Neural progenitor cell (in vitro differentiated cells): Measurements from ENCODE around the gene SEPTIN8. TPM values are rescaled to one million over a fixed set of nuclear protein-coding genes. Genes with fewer than 3 reads are reported as not detected.

ENCODE experiments used
- DNase-seq: peaks from one replicate; pipeline ENCODE4 v3.0.0-alpha.2; 2016; ENCODE audit warnings: low spot score
- H2AFZ ChIP-seq: fragments of 200-600 bp; sonication (generic); replicated peaks from 2 replicates; pipeline ENCODE4 v1.6.1; 2016; ENCODE audit warnings: antibody characterized with exemption
- H3F3A ChIP-seq: fragments of 200-600 bp; sonication (generic); 2 replicates; pipeline ENCODE4 v1.6.1; 2016; ENCODE audit warnings: antibody characterized with exemption, low read depth
- H3K27ac ChIP-seq: fragments of 200-600 bp; sonication (generic); 2 replicates; pipeline ENCODE4 v1.5.1; 2016; ENCODE audit warnings: mild to moderate bottlenecking
- H3K27me3 ChIP-seq: fragments of 200-600 bp; sonication (generic); 2 replicates; pipeline ENCODE4 v1.6.1; 2016; ENCODE audit warnings: mild to moderate bottlenecking, moderate library complexity
- H3K36me3 ChIP-seq: fragments of 200-600 bp; sonication (generic); 2 replicates; pipeline ENCODE4 v1.5.1; 2016
- H3K4me1 ChIP-seq: fragments of 200-600 bp; sonication (generic); 2 replicates; pipeline ENCODE4 v1.6.1; 2016; ENCODE audit warnings: mixed run types
- H3K4me2 ChIP-seq: fragments of 200-600 bp; sonication (generic); 2 replicates; pipeline ENCODE4 v1.6.1; 2016
- H3K4me3 ChIP-seq: fragments of 200-600 bp; sonication (generic); 2 replicates; pipeline ENCODE4 v1.5.1; 2016
- H3K79me2 ChIP-seq: fragments of 200-600 bp; sonication (generic); 2 replicates; pipeline ENCODE4 v1.6.1; 2016; ENCODE audit warnings: low read depth
- H3K9ac ChIP-seq: fragments of 200-600 bp; sonication (generic); 2 replicates; pipeline ENCODE4 v1.6.1; 2016
- H3K9me3 ChIP-seq: fragments of 200-600 bp; sonication (generic); 2 replicates; pipeline ENCODE4 v1.5.1; 2016; ENCODE audit warnings: low read depth
- H4K20me1 ChIP-seq: fragments of 200-600 bp; sonication (generic); 2 replicates; pipeline ENCODE4 v1.6.1; 2016; ENCODE audit warnings: low read depth
- H3K27ac Mint-ChIP-seq: 3 replicates; pipeline ENCODE4 v1.8.0; 2021; ENCODE audit warnings: mixed read lengths
- H3K27me3 Mint-ChIP-seq: 2 replicates; pipeline ENCODE4 v1.8.0; 2022; ENCODE audit warnings: low read depth, mild to moderate bottlenecking, inconsistent platforms, moderate library complexity, mixed read lengths; ENCODE audit not compliant: insufficient read depth
- H3K36me3 Mint-ChIP-seq: 3 replicates; pipeline ENCODE4 v1.8.0; 2021; ENCODE audit warnings: mixed read lengths
- H3K4me1 Mint-ChIP-seq: 3 replicates; pipeline ENCODE4 v1.8.0; 2021; ENCODE audit warnings: mixed read lengths
- H3K4me3 Mint-ChIP-seq: 3 replicates; pipeline ENCODE4 v1.8.0; 2021; ENCODE audit warnings: mild to moderate bottlenecking, moderate library complexity, mixed read lengths
- H3K9me3 Mint-ChIP-seq: 3 replicates; pipeline ENCODE4 v1.8.0; 2020; ENCODE audit warnings: mixed read lengths
- CTCF ChIP-seq: fragments of 200-600 bp; sonication (generic); IDR thresholded peaks from 2 replicates; pipeline ENCODE4 v1.5.1; 2017; ENCODE audit warnings: antibody characterized with exemption, mild to moderate bottlenecking
- EZH2 ChIP-seq: fragments of 200-600 bp; sonication (generic); IDR thresholded peaks from 2 replicates; pipeline ENCODE4 v1.6.1; 2017; ENCODE audit warnings: antibody characterized with exemption, mild to moderate bottlenecking, moderate library complexity
- EZH2phosphoT487 ChIP-seq: fragments of 200-600 bp; sonication (generic); IDR thresholded peaks from 2 replicates; pipeline ENCODE4 v1.6.1; 2017; ENCODE audit warnings: antibody characterized with exemption
- total RNA-seq: library from RNA; depleted of rRNA; stranded (reverse); fragments of >200 nt; gene quantifications from 2 replicates; pipeline ENCODE4 v1.2.3, GENCODE V29; 2015; ENCODE audit warnings: low replicate concordance

SEPTIN8 gene
- total RNA-seq, 1 donor from 2014 or later: 39.9 TPM

- no peak for TF ChIP-seq EZH2
- peak; percentile 43 for TF ChIP-seq EZH2phosphoT487
- H3K36me3 ChIP-seq: no peaks in the 10 kb centered on the region
- H4K20me1 ChIP-seq: no peaks in the 10 kb centered on the region
- H3K36me3 Mint-ChIP-seq: no peaks in the 10 kb centered on the region
- peak overlapping the region; percentile 79 for H3K4me2 ChIP-seq
- no peak overlapping the region for H3K27ac ChIP-seq
- H3K9me3 Mint-ChIP-seq: no peaks in the 10 kb centered on the region
- H3K27ac Mint-ChIP-seq: no peak overlapping the region
- no peaks in the 10 kb centered on the region for H3K79me2 ChIP-seq
- H3K27me3 ChIP-seq: peaks cover 99% of the 10 kb centered on the region
- no peak overlapping the region for H3K4me3 Mint-ChIP-seq
- H3K27me3 Mint-ChIP-seq: peaks cover 32% of the 10 kb centered on the region
- H3K4me1 ChIP-seq: no peaks in the 10 kb centered on the region
- peak overlapping the region; percentile 91 for H2AFZ ChIP-seq
- H3K4me1 Mint-ChIP-seq: peaks cover 11% of the 10 kb centered on the region
- H3K4me3 ChIP-seq: peak overlapping the region; percentile 45
- peaks cover 22% of the 10 kb centered on the region for H3F3A ChIP-seq
- peak; percentile 85 for DNase-seq
- H3K9me3 ChIP-seq: no peaks in the 10 kb centered on the region
- no peak overlapping the region for H3K9ac ChIP-seq
Measured at GRCh38 chr5:132822650-132823480, 45.8 kb upstream of the SEPTIN8 start.

- Histone ChIP-seq H3K9me3 (no peaks in the 10 kb centered on the region), H3F3A (peaks cover 22% of the 10 kb centered on the region), H3K9ac (no peak overlapping the region), H3K4me1 (no peaks in the 10 kb centered on the region), H3K79me2 (no peaks in the 10 kb centered on the region), H3K4me2 (no peak overlapping the region), H4K20me1 (no peaks in the 10 kb centered on the region), H3K27ac (no peak overlapping the region), H2AFZ (no peak overlapping the region), H3K4me3 (no peak overlapping the region), H3K36me3 (no peaks in the 10 kb centered on the region), H3K27me3 (peaks cover 99% of the 10 kb centered on the region)
- DNase-seq: no peak
- no peak overlapping the region for H3K4me3 Mint-ChIP-seq
- H3K27me3 Mint-ChIP-seq: peaks cover 22% of the 10 kb centered on the region
- no peaks in the 10 kb centered on the region for H3K36me3 Mint-ChIP-seq
- peaks cover 11% of the 10 kb centered on the region for H3K4me1 Mint-ChIP-seq
- no peak overlapping the region for H3K27ac Mint-ChIP-seq
- H3K9me3 Mint-ChIP-seq: no peaks in the 10 kb centered on the region
- TF ChIP-seq CTCF: no peak
- TF ChIP-seq EZH2: no peak
- no peak for TF ChIP-seq EZH2phosphoT487
Measured at GRCh38 chr5:132821791-132822190, 44.8 kb upstream of the SEPTIN8 start.

- peaks cover 99% of the 10 kb centered on the region for H3K27me3 ChIP-seq
- no peak overlapping the region for H3K4me3 Mint-ChIP-seq
- H3K27me3 Mint-ChIP-seq: peaks cover 17% of the 10 kb centered on the region
- H4K20me1 ChIP-seq: no peaks in the 10 kb centered on the region
- no peaks in the 10 kb centered on the region for H3K4me1 ChIP-seq
- no peak overlapping the region for H2AFZ ChIP-seq
- no peak overlapping the region for H3K4me2 ChIP-seq
- no peak overlapping the region for H3K27ac Mint-ChIP-seq
- peaks cover 11% of the 10 kb centered on the region for H3K4me1 Mint-ChIP-seq
- no peaks in the 10 kb centered on the region for H3K36me3 ChIP-seq
- no peak overlapping the region for H3K9ac ChIP-seq
- DNase-seq: no peak
- H3K9me3 ChIP-seq: no peaks in the 10 kb centered on the region
- H3K4me3 ChIP-seq: no peak overlapping the region
- H3K79me2 ChIP-seq: no peaks in the 10 kb centered on the region
- H3F3A ChIP-seq: peaks cover 22% of the 10 kb centered on the region
- H3K9me3 Mint-ChIP-seq: no peaks in the 10 kb centered on the region
- TF ChIP-seq EZH2: no peak
- H3K36me3 Mint-ChIP-seq: no peaks in the 10 kb centered on the region
- no peak overlapping the region for H3K27ac ChIP-seq
Measured at GRCh38 chr5:132821350-132821749, 44.3 kb upstream of the SEPTIN8 start.

- Histone ChIP-seq H3F3A (peaks cover 30% of the 10 kb centered on the region), H3K4me2 (no peak overlapping the region), H3K36me3 (no peaks in the 10 kb centered on the region), H3K79me2 (no peaks in the 10 kb centered on the region), H2AFZ (no peak overlapping the region), H3K27me3 (peaks cover 99% of the 10 kb centered on the region), H3K9ac (no peak overlapping the region), H4K20me1 (no peaks in the 10 kb centered on the region), H3K4me3 (no peak overlapping the region), H3K4me1 (no peaks in the 10 kb centered on the region), H3K9me3 (no peaks in the 10 kb centered on the region), H3K27ac (no peak overlapping the region)
- H3K27me3 Mint-ChIP-seq: peaks cover 15% of the 10 kb centered on the region
- TF ChIP-seq EZH2 (peak; percentile 61), EZH2phosphoT487 (no peak), CTCF (peak; percentile 98)
- H3K27ac Mint-ChIP-seq: no peak overlapping the region
- no peak overlapping the region for H3K4me3 Mint-ChIP-seq
- H3K4me1 Mint-ChIP-seq: peaks cover 11% of the 10 kb centered on the region
- H3K36me3 Mint-ChIP-seq: no peaks in the 10 kb centered on the region
- peak; percentile 95 for DNase-seq
- H3K9me3 Mint-ChIP-seq: peaks cover under 1% of the 10 kb centered on the region
Measured at GRCh38 chr5:132820162-132820754, 43.2 kb upstream of the SEPTIN8 start.
